B cell (primary cell): ENCODE results near the gene TUBB4B. TPM values are rescaled to one million over a fixed set of nuclear protein-coding genes. Genes with fewer than 3 reads are reported as not detected.

ENCODE experiments used
- ATAC-seq: fragments of 200-7000 bp; cut with Tn5 transposase; one replicate; pipeline ENCODE4 v1.10.0; 2021; ENCODE audit warnings: low read depth, mild to moderate bottlenecking, moderate number of reproducible peaks, moderate library complexity
- CTCF ChIA-PET: fragments of 350-600 bp; sonication (Branson Sonifier 250); formaldehyde crosslinking; loops from one replicate; lab custom pipeline; 2021; ENCODE audit warnings: antibody characterized with exemption, inconsistent platforms; lab: Charles Lee
- POLR2A ChIA-PET: fragments of 350-600 bp; sonication (Branson Sonifier 250); formaldehyde crosslinking; loops from one replicate; lab custom pipeline; 2021; ENCODE audit warnings: antibody characterized with exemption; lab: Charles Lee
- DNase-seq: peaks from one replicate; pipeline ENCODE4 v3.0.0; 2013
- H2AFZ ChIP-seq: 2 replicates; pipeline ENCODE4 v1.6.1; 2012; ENCODE audit warnings: mild to moderate bottlenecking, low read depth, low read length; ENCODE audit not compliant: insufficient read depth, poor library complexity, severe bottlenecking
- H3K27ac ChIP-seq, 2 donors: 1 replicate in 1 of 2; 2 replicates in 1 of 2; pipeline ENCODE4 v1.5.1; 2012 to 2013; ENCODE audit warnings: low read length in 2 of 2, mild to moderate bottlenecking in 2 of 2, moderate library complexity in 1 of 2
- H3K27me3 ChIP-seq, 4 experiments: fragments of 200-600 bp in 1 of 4; sonication (generic) in 1 of 4; replicated peaks in 1 of 4; 1 replicate in 2 of 4; 2 replicates in 2 of 4; pipeline versions ENCODE4 v1.6.1 to v1.7.0; 2013 to 2016; ENCODE audit warnings: low read length in 3 of 4, mild to moderate bottlenecking in 2 of 4, mixed read lengths in 1 of 4, moderate library complexity in 1 of 4; ENCODE audit not compliant: insufficient read depth in 4 of 4, control insufficient read depth in 3 of 4; ENCODE audit errors: control extremely low read depth in 1 of 4
- H3K36me3 ChIP-seq, 2 experiments: replicated peaks in 1 of 2; 1 replicate in 1 of 2; 2 replicates in 1 of 2; pipeline versions ENCODE4 v1.6.1 to v1.7.1; 2013; ENCODE audit warnings: low read length in 1 of 2; ENCODE audit not compliant: insufficient read depth in 2 of 2, control insufficient read depth in 1 of 2; ENCODE audit errors: control extremely low read depth in 1 of 2, extremely low read depth in 1 of 2
- H3K4me1 ChIP-seq, 2 donors: fragments of 200-600 bp in 1 of 2; sonication (generic) in 1 of 2; 1 replicate in 1 of 2; 2 replicates in 1 of 2; pipeline versions ENCODE4 v1.5.1 to v1.6.1; 2013 to 2017; ENCODE audit warnings: low read length in 2 of 2; ENCODE audit not compliant: control insufficient read depth in 2 of 2, insufficient read depth in 2 of 2
- H3K4me2 ChIP-seq: replicated peaks from 2 replicates; pipeline ENCODE3; 2012; ENCODE audit warnings: mild to moderate bottlenecking, low read depth, low read length; ENCODE audit not compliant: poor library complexity, severe bottlenecking
- H3K4me3 ChIP-seq, 5 experiments: fragments of 200-600 bp in 1 of 5; sonication (generic) in 1 of 5; 1 replicate in 3 of 5; 2 replicates in 2 of 5; pipeline versions ENCODE4 v1.5.1 to v1.7.0; 2011 to 2016; ENCODE audit warnings: low read length in 4 of 5, mild to moderate bottlenecking in 4 of 5, low read depth in 2 of 5, control low read depth in 1 of 5, moderate library complexity in 1 of 5; ENCODE audit not compliant: insufficient read depth in 1 of 5; ENCODE audit errors: control extremely low read depth in 1 of 5, extremely low read depth in 1 of 5
- H3K79me2 ChIP-seq: fragments of 200-600 bp; sonication (generic); one replicate; pipeline ENCODE4 v1.6.0; 2016; ENCODE audit warnings: low read length; ENCODE audit not compliant: control insufficient read depth, insufficient read depth
- H3K9ac ChIP-seq: fragments of 200-600 bp; sonication (generic); 2 replicates; pipeline ENCODE4 v1.6.1; 2017; ENCODE audit warnings: mild to moderate bottlenecking, low read length, moderate library complexity
- H3K9me3 ChIP-seq, 3 donors: one replicate each; pipeline versions ENCODE4 v1.6.1 to v1.7.1; 2013; ENCODE audit warnings: low read length in 2 of 3; ENCODE audit not compliant: control insufficient read depth in 2 of 3, insufficient read depth in 1 of 3; ENCODE audit errors: control extremely low read depth in 1 of 3
- H4K20me1 ChIP-seq: 2 replicates; pipeline ENCODE4 v1.6.0; 2012; ENCODE audit warnings: mild to moderate bottlenecking, low read length; ENCODE audit not compliant: insufficient read depth, control insufficient read depth, poor library complexity, severe bottlenecking
- H3K27ac Mint-ChIP-seq: one replicate; pipeline ENCODE4 v1.8.0; 2021; ENCODE audit warnings: mixed read lengths
- H3K27me3 Mint-ChIP-seq: one replicate; pipeline ENCODE4 v1.8.0; 2021; ENCODE audit warnings: mixed read lengths
- H3K4me1 Mint-ChIP-seq: one replicate; pipeline ENCODE4 v1.8.0; 2021; ENCODE audit warnings: mixed read lengths
- H3K4me3 Mint-ChIP-seq: one replicate; pipeline ENCODE4 v1.8.0; 2021; ENCODE audit warnings: mixed read lengths
- H3K9me3 Mint-ChIP-seq: one replicate; pipeline ENCODE4 v1.8.0; 2022; ENCODE audit warnings: mixed read lengths; ENCODE audit not compliant: insufficient read depth
- CTCF ChIP-seq: fragments of 200-600 bp; IDR thresholded peaks from one replicate; pipeline ENCODE4 v1.8.0; 2022; ENCODE audit warnings: antibody characterized with exemption, mild to moderate bottlenecking
- EZH2 ChIP-seq: IDR thresholded peaks from 2 replicates; pipeline ENCODE4 v1.6.1; 2012; ENCODE audit warnings: borderline replicate concordance, low read depth, mild to moderate bottlenecking, moderate library complexity, low read length; ENCODE audit not compliant: insufficient read depth, poor library complexity, severe bottlenecking
- WGBS: methylation state at CpG from one replicate; pipeline ENCODE4 v1.1.5; 2013; ENCODE audit warnings: missing lambda C conversion rate; ENCODE audit not compliant: insufficient coverage; 5-methylcytosine and 5-hydroxymethylcytosine counted together
- intact Hi-C: fragments of 100-400 bp; cut with micrococcal nuclease; formaldehyde crosslinking; loops from one replicate; pipeline ENCODE4 v1.10.0; 2022
- polyA plus RNA-seq: library from polyadenylated mRNA; depleted of rRNA; stranded (reverse); fragments of >200 nt; gene quantifications from 2 replicates; pipeline ENCODE4 v1.2.3, GENCODE V29; 2012
- total RNA-seq, 2 donors: library from RNA; stranded (reverse); fragments of 120-200 nt in 1 of 2; gene quantifications; 1 replicate in 1 of 2; 2 replicates in 1 of 2; pipeline versions ENCODE4 v1.2.3 to v1.2.4, GENCODE V29; 2013 to 2022

Gene TUBB4B
- total and polyA plus RNA-seq, 2 donors (not counting 1 experiment from before 2014, with no cell fraction given): 110 to 261 TPM

GRCh38 chr9:137226338-137227053 is 14.6 kb upstream of the TUBB4B start:
- H3K4me3 Mint-ChIP-seq: no peak overlapping the region
- no peak overlapping the region for H2AFZ ChIP-seq
- CTCF ChIA-PET: interaction anchor here (0.6 to 7.0 kb wide), 17 partner anchors 12 to 197 kb away, joined by 3 to 76 read pairs (median 5); partner anchors contain the start of genes ANAPC2, NELFB, NPDC1 and SSNA1

More at GRCh38 chr9:137226338-137227053, 14.6 kb upstream of the TUBB4B start:
- H3K79me2 ChIP-seq: no peaks in the 10 kb centered on the region
- H3K27ac Mint-ChIP-seq: no peak overlapping the region
- H3K27me3 ChIP-seq: peaks cover 0 to 35% (median 2%) of the 10 kb centered on the region in 4 experiments
- H3K9me3 ChIP-seq: no peaks in the 10 kb centered on the region
- peaks cover 14% of the 10 kb centered on the region for H3K4me1 Mint-ChIP-seq
- POLR2A ChIA-PET: interaction anchor here (0.8 kb wide), 1 partner anchor 180 kb away, joined by 5 read pairs; no protein-coding TSS in a partner anchor
- no peak overlapping the region for H3K27ac ChIP-seq
- no peak for TF ChIP-seq EZH2
- no peak for TF ChIP-seq CTCF
- no peak overlapping the region for H3K4me2 ChIP-seq
- H4K20me1 ChIP-seq: no peaks in the 10 kb centered on the region
- ATAC-seq (no peak), DNase-seq (no peak)
- 79% methylated on average over 17 of the region's 18 CpGs for WGBS
- intact Hi-C loops: loop anchor here (1.0 kb wide), 2 partner anchors 38 to 108 kb away; partner anchors contain the start of genes ANAPC2 and SSNA1
- H3K27me3 Mint-ChIP-seq: peaks cover 4% of the 10 kb centered on the region
- H3K36me3 ChIP-seq: no peaks in the 10 kb centered on the region
- H3K4me3 ChIP-seq: no peak overlapping the region
- no peaks in the 10 kb centered on the region for H3K9me3 Mint-ChIP-seq
- no peak overlapping the region for H3K9ac ChIP-seq
- H3K4me1 ChIP-seq: peaks cover 13 to 31% of the 10 kb centered on the region in 2 donors
